ENCODE measurements around the gene MAP3K12. TPM values are rescaled to one million over a fixed set of nuclear protein-coding genes. Genes with fewer than 3 reads are reported as not detected.

MAP3K12 gene
- total RNA-seq, 1 experiment from 2014 or later, result 9.6 TPM

- Histone ChIP-seq H3K4me2 (ENCODE audit: low read length) (no peak overlapping the region), H2AFZ (ENCODE audit: low read length) (no peak overlapping the region), H3F3A (ENCODE audit: low read length, unreplicated experiment) (no peaks in the 10 kb centered on the region), H3K9ac (ENCODE audit: low read length) (no peak overlapping the region), H3K9me3 (ENCODE audit: low read length) (no peaks in the 10 kb centered on the region), H3K4me3 (ENCODE audit: low read length) (no peak overlapping the region), H3K27ac (ENCODE audit: low read length) (no peak overlapping the region), H3K79me2 (ENCODE audit: low read length) (no peaks in the 10 kb centered on the region), H4K20me1 (ENCODE audit: low read length) (no peaks in the 10 kb centered on the region), H3K4me1 (ENCODE audit: insufficient read depth, low read length) (no peaks in the 10 kb centered on the region), H3K27me3 (ENCODE audit: low read length) (no peaks in the 10 kb centered on the region), H3K36me3 (ENCODE audit: low read depth, low read length) (peaks cover 19% of the 10 kb centered on the region), H3K9me2 (replicated peaks; ENCODE audit: low read length) (no peaks in the 10 kb centered on the region)
- ChIA-PET CTCF (no interaction called here), POLR2A (ENCODE audit: unreplicated experiment) (no interaction called here)
- DNase-seq (no peak), ATAC-seq (no peak)
- TF ChIP-seq EZH2phosphoT487 (IDR thresholded peaks at IDR 0.05; ENCODE audit: borderline replicate concordance, low read length) (no peak), EZH2 (IDR thresholded peaks at IDR 0.05; ENCODE audit: low read length, unreplicated experiment) (no peak), CTCF (conservative IDR thresholded peaks at IDR 0.05; ENCODE audit: low read depth, low read length) (no peak)
- BruUV-seq (replicated peaks), result no TSS peak
- intact Hi-C loops (cut with micrococcal nuclease), result no loop called here
Measured at GRCh38 chr12:53513712-53514410, 14.6 kb upstream of the MAP3K12 start.

- CTCF ChIA-PET, result no interaction called here
- H4K20me1 ChIP-seq (ENCODE audit: low read length), result no peaks in the 10 kb centered on the region
- POLR2A ChIA-PET (ENCODE audit: unreplicated experiment), result no interaction called here
Measured at GRCh38 chr12:53510181-53510812, 11.0 kb upstream of the MAP3K12 start.

More at GRCh38 chr12:53510181-53510812, 11.0 kb upstream of the MAP3K12 start:
- DNase-seq (no peak), ATAC-seq (no peak; the same call in 1 of the 2 replicates)
- Histone ChIP-seq H3K4me2 (ENCODE audit: low read length) (no peak overlapping the region), H3K79me2 (ENCODE audit: low read length) (no peaks in the 10 kb centered on the region), H3F3A (ENCODE audit: low read length, unreplicated experiment) (no peaks in the 10 kb centered on the region), H2AFZ (ENCODE audit: low read length) (no peak overlapping the region), H3K9me3 (ENCODE audit: low read length) (no peaks in the 10 kb centered on the region), H3K4me1 (ENCODE audit: insufficient read depth, low read length) (peaks cover 10% of the 10 kb centered on the region), H3K4me3 (ENCODE audit: low read length) (no peak overlapping the region), H3K9ac (ENCODE audit: low read length) (no peak overlapping the region), H3K27ac (ENCODE audit: low read length) (no peak overlapping the region), H3K9me2 (replicated peaks; ENCODE audit: low read length) (no peaks in the 10 kb centered on the region), H3K27me3 (ENCODE audit: low read length) (no peaks in the 10 kb centered on the region), H3K36me3 (ENCODE audit: low read depth, low read length) (peaks cover 21% of the 10 kb centered on the region)
- TF ChIP-seq EZH2phosphoT487 (IDR thresholded peaks at IDR 0.05; ENCODE audit: borderline replicate concordance, low read length) (no peak), EZH2 (IDR thresholded peaks at IDR 0.05; ENCODE audit: low read length, unreplicated experiment) (no peak), CTCF (conservative IDR thresholded peaks at IDR 0.05; ENCODE audit: low read depth, low read length) (no peak)
- BruUV-seq (replicated peaks), result no TSS peak
- intact Hi-C loops (cut with micrococcal nuclease), result no loop called here

All from PC-3 (cell line).